Measurements from ENCODE around the gene PPP6R2. TPM values are rescaled to one million over a fixed set of nuclear protein-coding genes. Genes with fewer than 3 reads are reported as not detected.

Gene PPP6R2
- total and polyA plus RNA-seq, 2 of the 8 experiments (the other 6 are each of a cell fraction or from before 2014, with no cell fraction given): 25.0 to 32.2 TPM

- peak overlapping the region; percentile 95 for H4K91ac ChIP-seq (replicated peaks; ENCODE audit: insufficient read length, low read length)
- H3K56ac ChIP-seq (replicated peaks; ENCODE audit: insufficient read length, low read depth, low read length): peak overlapping the region; percentile 100
- H3K9me3 ChIP-seq (ENCODE audit: insufficient read depth in 2 of 2, low read depth in 1 of 2, low read length in 1 of 2): peaks cover 0 to 3% of the 10 kb centered on the region in 2 experiments; a peak in 1 of 4 replicates
- H3K9ac ChIP-seq (replicated peaks in 1 of 4; ENCODE audit: extremely low read depth in 1 of 4, low read depth in 3 of 4, low read length in 3 of 4): no peak overlapping the region
- 0 out of 2 replicates have a peak overlapping the region, but pooled peaks have one; percentile 32 for H2BK15ac ChIP-seq (ENCODE audit: low read length)
- no peaks in the 10 kb centered on the region; a peak in 1 of 8 replicates for H3K36me3 ChIP-seq (ENCODE audit: control insufficient read depth in 2 of 4, insufficient read depth in 4 of 4, low read length in 3 of 4)
- FAIRE-seq: no peak
- peak overlapping the region; percentile 38 for H3K4ac ChIP-seq (replicated peaks; ENCODE audit: insufficient read length, low read depth, low read length)
- peaks cover 2 to 33% of the 10 kb centered on the region in 2 experiments for H4K20me1 ChIP-seq (replicated peaks in 1 of 2; ENCODE audit: control insufficient read depth in 1 of 2, insufficient read depth in 2 of 2, low read length in 2 of 2)
- ChIA-PET CTCF (ENCODE audit: partially characterized antibody) (no interaction called here), POLR2A (ENCODE audit: partially characterized antibody) (no interaction called here)
- H4K8ac ChIP-seq (ENCODE audit: extremely low read depth, insufficient read depth, low read length): no peak overlapping the region
- WGBS, 2 experiments (ENCODE audit: extremely low coverage in 1 of 2, insufficient coverage in 1 of 2, insufficient read length in 1 of 2, insufficient replicate concordance in 2 of 2, low coverage in 1 of 2, low lambda C conversion rate in 2 of 2, missing lambda C conversion rate in 1 of 2): 91% methylated on average over 5 of the region's 5 CpGs; no CpG with 5 or more reads in 1 of the 2 experiments
- no peak overlapping the region for H3K18ac ChIP-seq (ENCODE audit: extremely low read depth, low read length)
- no peak for DNase-seq (ENCODE audit: low read depth in 1 of 2, low spot score in 2 of 2)
- no peak overlapping the region for H2BK5ac ChIP-seq (ENCODE audit: low read depth, low read length)
- no peaks in the 10 kb centered on the region for H3K79me2 ChIP-seq (ENCODE audit: control insufficient read depth in 1 of 2, insufficient read depth in 2 of 2, low read length in 2 of 2)
- no peak overlapping the region for H4K5ac ChIP-seq (ENCODE audit: insufficient read length, low read depth, low read length)
- peak overlapping the region; percentile 54 for H2BK120ac ChIP-seq (replicated peaks; ENCODE audit: low read depth, low read length)
- H2BK20ac ChIP-seq (ENCODE audit: low read length): no peak overlapping the region
- peaks cover 0 to 5% (median 0%) of the 10 kb centered on the region in 4 experiments; a peak in 3 of 7 replicates for H3K27me3 ChIP-seq (replicated peaks in 1 of 4; ENCODE audit: control insufficient read depth in 3 of 4, extremely low read depth in 1 of 4, insufficient read depth in 3 of 4, low read length in 3 of 4)
- H3K4me3 ChIP-seq (ENCODE audit: extremely low read depth in 1 of 4, insufficient read depth in 2 of 4, low read depth in 3 of 4, low read length in 4 of 4): no peak overlapping the region
- no peak overlapping the region for H3K14ac ChIP-seq (ENCODE audit: insufficient read length)
- peaks cover 17% of the 10 kb centered on the region for H3K79me1 ChIP-seq (ENCODE audit: low read depth, low read length)
- peaks cover 40% of the 10 kb centered on the region; the same call in 1 of the 2 replicates for H3K23me2 ChIP-seq (ENCODE audit: low read depth, low read length)
- H2BK12ac ChIP-seq (ENCODE audit: low read depth, low read length): no peak overlapping the region; the same call in 1 of the 2 replicates
- no peak overlapping the region for H3K27ac ChIP-seq (ENCODE audit: low read depth, low read length)
- peak overlapping the region; percentile 69; the same call in 1 of the 2 replicates for H2AK5ac ChIP-seq (ENCODE audit: low read depth, low read length)
- H2AFZ ChIP-seq (ENCODE audit: low read length): no peak overlapping the region
- H3K23ac ChIP-seq (ENCODE audit: insufficient read length): peak overlapping the region; percentile 97
- H3K4me2 ChIP-seq (ENCODE audit: insufficient read depth in 1 of 2, low read depth in 2 of 2, low read length in 2 of 2): no peak overlapping the region; a peak in 1 of 4 replicates
- H3K4me1 ChIP-seq (replicated peaks in 1 of 4; ENCODE audit: control insufficient read depth in 3 of 4, insufficient read depth in 4 of 4, low read length in 3 of 4): peaks cover 0 to 2% (median under 1%) of the 10 kb centered on the region in 4 experiments; a peak in 3 of 7 replicates
- TF ChIP-seq KDM5A (IDR thresholded peaks at IDR 0.05; ENCODE audit: low read length) (no peak), CBX5 (IDR thresholded peaks at IDR 0.05; ENCODE audit: low read depth, low read length) (no peak), USF2 (IDR thresholded peaks at IDR 0.05; ENCODE audit: low read length) (no peak), TAF1 (IDR thresholded peaks at IDR 0.05; ENCODE audit: low read depth, low read length) (no peak), TCF12 (IDR thresholded peaks at IDR 0.05; ENCODE audit: low read depth, low read length) (no peak), SP2 (IDR thresholded peaks at IDR 0.05; ENCODE audit: low read length) (no peak), SP1 (IDR thresholded peaks at IDR 0.05; ENCODE audit: low read depth, low read length) (no peak), SIX5 (IDR thresholded peaks at IDR 0.05; ENCODE audit: low read depth, low read length) (no peak), KDM1A (IDR thresholded peaks at IDR 0.05; ENCODE audit: borderline replicate concordance, low read length) (no peak), MAX (IDR thresholded peaks at IDR 0.05) (no peak), EGR1 (IDR thresholded peaks at IDR 0.05; ENCODE audit: borderline replicate concordance, low read depth, low read length) (no peak), KDM4A (IDR thresholded peaks at IDR 0.05; ENCODE audit: low read depth, low read length, severe bottlenecking) (no peak), POU5F1 (IDR thresholded peaks at IDR 0.05; ENCODE audit: low read depth, low read length) (no peak)
Observed at GRCh38 chr22:50338042-50338573, 5.0 kb upstream of the PPP6R2 start.
